GM18517 (cell line): ENCODE measurements around the gene DCBLD2.

Experiments used
- ATAC-seq: cut with Tn5 transposase; IDR thresholded peaks from one replicate; pipeline ENCODE4 v1.9.1; 2021; ENCODE audit warnings: mild to moderate bottlenecking, moderate library complexity; ENCODE audit not compliant: unreplicated experiment

DCBLD2 gene

DNA sequence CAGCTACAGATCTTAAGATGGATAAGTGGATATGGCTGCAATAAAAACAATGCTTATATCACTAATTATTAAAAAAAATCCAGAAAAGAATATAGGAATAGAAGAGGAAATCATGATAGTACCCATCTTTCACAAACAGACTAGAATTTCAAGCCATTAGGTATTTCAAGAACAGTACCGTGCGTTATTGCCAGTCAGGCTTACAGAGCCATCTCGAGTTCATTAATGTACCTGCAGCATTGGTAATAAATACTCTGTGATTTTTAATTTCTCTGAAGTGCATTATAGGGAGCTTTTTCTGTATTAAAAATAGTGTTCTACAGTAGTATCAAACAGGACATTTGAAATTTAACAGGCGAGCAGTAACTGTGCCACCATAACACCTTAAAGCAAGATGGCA, 102.7 kb downstream of the DCBLD2 start:
- no peak for ATAC-seq

DNA sequence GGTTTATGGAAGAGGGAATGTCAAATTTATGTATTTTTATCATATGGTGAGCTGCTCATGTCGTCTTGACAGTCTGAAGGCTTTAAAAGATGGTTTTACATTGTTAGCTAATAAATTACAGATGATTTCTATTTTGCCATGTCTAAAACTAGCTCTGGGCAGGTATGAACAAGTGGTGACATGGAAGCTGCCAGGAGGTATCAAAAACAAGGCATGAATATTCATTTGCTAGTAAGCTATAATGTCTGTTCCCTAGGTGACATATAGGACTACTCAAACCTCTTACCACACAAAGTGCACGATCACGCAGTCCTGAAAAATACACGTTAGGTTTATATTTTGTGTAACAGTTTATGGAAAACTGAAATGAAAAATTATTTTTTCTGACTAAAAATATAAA, 103.6 kb downstream of the DCBLD2 start:
- no peak for ATAC-seq

DNA sequence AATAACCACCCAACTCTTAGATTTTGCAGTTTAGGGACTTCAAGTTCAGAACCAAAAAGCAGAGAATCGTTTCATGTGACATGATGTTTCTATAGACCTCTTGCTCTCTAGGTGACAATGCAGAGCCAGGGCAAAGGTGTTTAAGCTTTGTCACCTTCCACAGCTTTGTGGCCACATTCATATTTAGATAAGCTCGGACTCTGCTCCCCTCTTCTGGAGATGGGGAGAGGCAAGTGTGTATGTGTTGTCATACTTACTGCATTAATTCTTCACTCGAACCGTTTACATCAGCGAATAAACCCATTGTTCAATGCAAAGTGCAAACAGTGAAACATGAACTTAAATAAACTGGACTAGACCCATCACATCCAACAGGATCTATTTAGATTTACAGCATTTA, 105.2 kb downstream of the DCBLD2 start:
- no peak for ATAC-seq

DNA sequence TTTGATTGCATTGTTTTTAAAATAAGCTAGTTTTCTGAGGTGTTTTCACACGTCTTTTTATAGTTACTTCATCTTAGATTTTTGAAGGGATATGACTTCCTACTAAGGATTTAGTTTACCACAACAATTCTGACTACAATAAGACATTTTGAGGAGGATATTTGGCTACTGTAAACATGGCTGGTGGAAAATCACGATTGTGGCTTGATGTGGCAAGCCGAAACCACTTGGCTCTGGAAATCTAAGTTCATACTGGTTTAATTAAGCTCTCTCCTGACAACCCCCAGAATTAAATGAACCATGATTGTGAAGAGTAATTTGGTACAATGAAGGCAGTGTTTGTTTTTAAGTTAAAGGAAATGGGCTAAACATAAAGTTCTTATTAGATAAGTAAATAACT, 107.5 kb downstream of the DCBLD2 start:
- ATAC-seq: no peak

DNA sequence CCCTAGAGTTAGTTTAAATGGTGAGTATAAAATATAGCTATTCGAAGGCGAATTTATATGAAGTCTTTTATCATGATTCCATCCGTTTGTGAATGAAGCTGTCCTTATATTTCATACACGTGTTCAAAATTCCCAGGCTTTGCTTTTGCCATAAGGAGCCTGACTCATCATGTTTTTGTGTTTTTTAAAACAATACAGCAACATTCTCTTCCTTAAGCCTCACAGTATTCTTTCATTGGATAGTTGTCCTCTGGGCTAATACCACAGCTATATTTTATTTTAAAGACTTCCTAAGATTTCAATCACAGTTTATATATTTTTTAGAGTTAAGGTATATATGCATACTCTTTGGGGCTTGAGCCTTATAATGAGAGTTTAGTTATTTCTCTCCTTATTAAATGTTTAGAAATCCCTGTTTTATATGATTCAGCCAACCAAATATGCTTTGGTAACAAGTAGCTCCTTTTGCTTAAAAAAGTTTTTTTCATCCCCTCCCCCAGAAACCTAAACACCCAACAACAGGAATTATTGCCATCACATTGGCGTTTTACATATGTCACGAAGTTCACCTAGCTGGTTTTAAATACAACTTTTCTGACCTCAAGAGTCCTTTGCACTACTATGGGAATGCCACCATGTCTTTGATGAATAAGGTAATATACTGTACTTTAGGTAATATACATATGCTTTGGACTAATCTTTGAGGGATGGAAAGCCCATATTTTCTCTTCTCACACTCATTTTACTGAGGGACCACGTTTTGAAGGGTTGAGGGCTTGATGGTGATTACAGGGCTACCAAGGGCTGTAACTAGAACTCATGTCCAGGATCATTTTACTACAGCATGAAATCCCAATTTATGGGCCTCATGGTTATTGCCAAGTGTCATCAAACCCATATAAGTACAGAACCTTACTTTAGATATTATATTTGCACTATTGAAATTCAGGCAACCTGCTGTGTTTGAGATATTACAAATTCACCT, 109.9 kb downstream of the DCBLD2 start:
- ATAC-seq: no peak

DNA sequence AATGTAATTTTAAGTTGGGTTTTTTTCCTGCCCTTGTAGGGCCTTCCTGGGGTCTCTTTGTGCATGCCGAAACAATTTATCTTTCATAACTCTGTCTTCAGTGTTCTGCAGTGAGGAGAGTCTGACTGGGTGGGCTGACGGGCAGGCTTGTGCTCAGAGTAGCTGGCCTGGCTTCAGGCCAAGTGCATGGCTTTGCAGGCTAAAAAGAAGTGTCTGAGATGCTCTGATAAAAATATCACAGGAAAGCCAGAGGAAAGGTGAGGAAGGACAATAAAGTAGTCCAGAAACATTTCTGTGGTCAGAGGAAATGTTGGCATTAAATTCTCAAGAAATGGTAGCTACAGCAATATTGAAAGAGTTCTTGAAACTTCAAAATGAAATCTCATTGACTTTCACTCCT, 112.8 kb downstream of the DCBLD2 start:
- no peak for ATAC-seq

DNA sequence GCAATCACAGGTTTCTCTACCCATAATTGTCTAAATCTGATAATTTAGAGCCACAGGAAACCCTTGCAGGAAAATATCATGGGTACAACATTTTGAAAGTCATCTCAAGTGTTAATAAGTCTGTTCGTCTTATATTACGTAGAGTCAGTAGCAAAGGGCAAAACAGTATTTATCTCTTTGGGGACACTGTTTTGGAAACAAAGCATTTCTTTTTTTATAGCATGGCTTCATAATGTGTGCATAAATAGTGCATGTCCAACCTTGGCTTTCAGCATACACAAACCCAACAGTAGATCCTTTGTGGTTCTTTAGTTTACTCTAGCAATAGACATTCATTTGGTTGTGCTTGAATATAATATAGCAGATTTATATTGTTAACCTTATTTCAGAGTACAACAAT, 114.3 kb downstream of the DCBLD2 start:
- ATAC-seq: no peak

DNA sequence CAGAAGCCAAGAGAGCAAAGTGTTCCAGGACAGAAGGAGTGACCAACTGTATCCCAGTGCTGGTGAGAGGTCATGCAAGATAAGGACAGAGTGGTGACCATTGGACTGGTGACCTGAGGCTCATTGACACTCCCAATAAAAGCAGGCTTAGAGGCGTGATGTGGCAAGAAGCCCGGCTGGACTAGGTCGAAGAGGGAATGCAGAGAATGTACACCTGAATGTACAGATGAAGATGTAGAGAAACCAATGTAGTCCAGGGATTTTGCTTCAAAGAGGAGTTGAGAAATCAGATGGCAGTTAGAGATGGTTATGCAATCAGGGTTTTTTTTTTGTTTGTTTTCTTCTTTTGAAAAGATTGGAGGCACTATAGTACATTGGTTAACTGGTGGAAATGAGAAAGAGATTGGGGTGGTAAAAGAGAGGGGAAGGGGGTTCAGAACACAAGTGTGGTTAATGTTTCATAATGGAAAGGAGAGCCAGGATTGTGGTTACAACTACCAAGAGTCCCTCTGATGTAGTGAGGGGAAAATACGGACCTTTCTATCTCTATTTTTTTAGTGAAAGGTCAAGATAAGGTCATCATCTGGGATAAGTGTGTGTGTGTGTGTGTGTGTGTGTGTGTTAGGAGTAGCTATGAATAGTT, 115.0 kb downstream of the DCBLD2 start:
- ATAC-seq: no peak

DNA sequence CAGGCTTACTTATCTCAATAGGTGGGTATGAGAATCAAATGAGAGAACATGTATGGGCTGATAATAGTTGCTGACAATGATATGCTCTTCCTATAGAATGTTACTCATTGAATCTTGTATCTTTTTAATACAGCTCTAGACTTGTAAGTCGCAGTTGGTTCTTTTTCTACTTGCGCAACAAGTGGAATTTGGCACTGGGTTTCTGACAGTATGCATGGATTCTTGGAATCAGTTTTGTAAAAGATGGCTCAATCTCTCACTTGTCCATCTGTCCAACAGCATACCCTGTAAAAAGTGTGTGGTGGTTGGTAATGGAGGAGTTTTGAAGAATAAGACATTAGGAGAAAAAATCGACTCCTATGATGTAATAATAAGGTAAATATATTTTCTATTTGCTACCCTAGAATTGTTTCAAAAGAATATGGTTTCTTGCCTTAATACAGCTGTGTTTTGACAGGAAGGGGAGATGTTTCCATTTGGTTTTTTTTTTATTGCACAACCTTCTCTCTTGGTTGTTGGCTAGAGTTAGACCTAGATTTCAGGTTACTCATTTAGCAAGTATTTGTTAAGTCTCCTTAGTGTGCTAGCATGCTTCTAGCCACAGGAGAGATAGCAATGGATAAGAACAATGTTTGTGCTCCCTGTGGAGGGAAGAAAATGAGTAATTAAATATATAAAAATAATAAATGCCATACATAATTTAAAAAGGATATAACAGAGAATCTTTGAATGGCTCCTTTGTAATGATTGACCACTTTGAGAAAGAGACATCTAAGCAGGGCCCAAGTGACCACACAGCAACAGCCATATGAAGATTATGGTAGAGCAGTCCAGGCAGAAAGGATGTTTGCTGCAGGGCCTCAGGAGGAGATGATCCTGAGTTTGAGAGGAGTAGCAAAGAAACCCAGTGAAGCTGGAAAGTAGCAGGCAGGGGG, 116.6 kb downstream of the DCBLD2 start:
- no peak for ATAC-seq

DNA sequence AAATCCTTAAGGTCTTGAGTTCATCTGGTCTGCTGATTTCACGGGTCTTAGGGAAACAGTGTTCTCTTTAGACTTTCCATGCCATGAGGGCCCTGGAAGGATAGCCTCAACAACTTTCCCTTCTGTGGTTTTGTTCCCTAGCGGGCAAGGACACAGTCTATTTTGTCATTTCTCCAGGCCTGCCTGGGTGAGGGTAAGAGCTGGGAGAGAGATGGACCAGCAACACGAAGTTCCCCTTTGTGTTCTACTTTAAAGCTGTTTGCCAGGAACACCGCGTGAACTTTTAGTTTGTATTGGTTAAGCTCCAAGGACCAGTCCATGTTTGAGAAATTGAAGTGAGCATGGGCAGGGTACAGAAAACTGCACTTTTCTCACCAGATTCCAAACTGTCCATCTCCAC, 117.5 kb downstream of the DCBLD2 start:
- no peak for ATAC-seq

DNA sequence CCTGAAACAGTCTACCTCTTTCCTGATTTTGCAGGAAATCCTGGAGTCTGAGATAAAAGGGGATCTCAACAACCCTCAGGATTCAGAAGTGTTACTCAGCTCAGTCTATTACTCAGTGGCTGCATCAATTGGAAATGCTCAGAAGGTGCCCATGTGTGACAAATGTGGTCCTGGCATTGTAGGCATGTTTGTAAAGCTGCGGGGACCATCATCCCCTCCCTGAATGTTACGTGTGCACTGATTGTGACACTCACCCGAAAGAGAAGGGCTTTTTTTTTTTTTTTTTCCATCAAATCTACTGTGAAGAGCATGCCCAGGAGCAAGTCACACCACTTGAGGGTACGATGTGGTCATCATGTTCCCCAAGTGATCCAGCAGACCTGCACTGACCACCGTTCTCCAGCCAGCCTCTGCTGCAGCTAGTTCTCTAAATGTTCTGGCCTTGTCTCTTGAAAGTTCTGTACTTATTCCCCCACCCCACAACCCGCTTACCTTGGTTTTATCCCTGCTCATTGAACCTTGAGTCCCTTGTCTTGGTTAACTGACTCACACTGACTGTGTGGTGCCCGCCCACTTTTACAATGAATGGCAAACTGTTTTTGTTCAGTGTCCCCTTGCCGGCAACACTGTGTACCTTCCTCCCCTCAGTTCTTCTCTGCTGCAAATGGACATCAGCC, 118.5 kb downstream of the DCBLD2 start:
- no peak for ATAC-seq

DNA sequence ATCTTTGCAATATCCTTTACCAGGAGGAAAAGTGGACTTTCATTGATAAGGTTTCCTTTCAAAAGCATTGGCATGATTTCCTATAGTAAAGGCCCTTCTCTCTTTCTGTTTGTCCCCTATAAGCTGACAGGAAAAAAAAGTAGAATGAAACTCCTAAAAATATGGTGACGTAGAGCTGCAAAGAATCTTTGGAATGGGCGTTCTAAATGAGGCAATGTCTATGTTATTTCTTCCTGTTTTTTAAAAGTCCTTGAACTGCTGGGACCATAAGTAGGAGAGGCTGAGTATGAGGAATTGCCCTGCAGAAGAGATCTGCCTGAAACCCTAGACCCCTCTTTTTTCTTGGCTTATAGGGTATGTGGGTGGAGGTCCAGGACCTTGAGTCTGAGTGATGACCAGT, 121.2 kb downstream of the DCBLD2 start:
- ATAC-seq: no peak

DNA sequence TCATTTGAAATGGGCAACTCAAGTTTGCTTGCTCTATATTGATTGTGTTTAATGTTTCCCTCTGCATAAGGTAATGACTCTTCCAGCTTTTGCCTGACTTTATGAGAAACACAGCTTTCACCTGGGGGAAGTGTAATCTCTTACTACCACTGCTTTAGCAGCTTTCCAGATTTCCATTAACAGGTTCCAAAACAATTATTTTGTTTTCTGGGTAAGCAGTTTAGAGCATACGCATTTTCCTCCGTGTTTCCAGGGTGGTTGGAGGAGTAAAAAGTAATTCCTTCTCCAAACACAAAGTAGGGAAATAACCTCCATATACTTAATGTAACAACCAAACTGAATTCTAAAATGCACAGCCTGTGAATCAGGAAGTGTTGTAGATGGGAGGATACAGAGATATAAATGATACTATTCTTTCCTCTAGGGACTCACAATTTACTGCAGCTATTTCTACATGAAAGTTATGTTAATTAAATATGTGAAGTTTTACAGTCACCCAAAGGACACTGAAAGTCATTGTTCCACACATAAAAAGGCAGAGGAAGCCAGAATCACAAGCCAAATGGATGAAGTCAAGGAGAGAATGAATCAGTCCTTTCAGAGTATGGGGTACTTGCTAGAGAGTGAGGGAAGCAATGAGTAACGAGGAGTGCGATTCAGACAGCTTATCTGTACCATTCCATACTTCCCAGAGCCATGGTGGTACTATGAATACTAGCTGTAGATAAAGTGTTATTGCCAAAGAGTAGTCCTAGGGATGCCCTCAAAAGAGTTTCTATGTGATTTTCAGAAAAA, 121.8 kb downstream of the DCBLD2 start:
- no peak for ATAC-seq

DNA sequence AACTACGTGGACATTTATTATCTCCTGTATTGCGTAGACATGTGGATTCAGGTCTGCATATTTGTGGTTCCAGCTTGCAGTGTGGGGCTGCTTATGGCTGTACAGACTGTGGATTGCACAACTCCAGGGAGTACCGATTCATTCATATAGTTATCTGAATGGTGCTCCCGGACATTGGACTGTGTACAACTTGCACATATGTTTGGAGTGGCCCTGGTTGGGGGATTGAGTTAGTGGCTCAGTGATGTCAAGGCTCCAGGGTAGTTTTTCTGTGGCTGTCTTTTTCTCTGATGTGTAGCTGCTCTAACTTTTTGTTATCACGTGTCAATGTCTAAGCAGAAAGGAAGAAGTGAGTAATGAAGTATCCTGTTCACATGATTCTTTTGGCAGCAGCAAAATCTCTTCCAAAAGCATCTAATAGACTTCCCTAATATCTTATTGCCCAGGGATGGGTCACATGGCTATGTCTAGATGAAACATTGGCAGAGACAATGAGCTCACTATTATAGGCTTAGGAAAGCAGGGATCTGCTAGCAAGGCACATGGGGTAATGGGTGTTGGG, 122.6 kb downstream of the DCBLD2 start:
- ATAC-seq: no peak

DNA sequence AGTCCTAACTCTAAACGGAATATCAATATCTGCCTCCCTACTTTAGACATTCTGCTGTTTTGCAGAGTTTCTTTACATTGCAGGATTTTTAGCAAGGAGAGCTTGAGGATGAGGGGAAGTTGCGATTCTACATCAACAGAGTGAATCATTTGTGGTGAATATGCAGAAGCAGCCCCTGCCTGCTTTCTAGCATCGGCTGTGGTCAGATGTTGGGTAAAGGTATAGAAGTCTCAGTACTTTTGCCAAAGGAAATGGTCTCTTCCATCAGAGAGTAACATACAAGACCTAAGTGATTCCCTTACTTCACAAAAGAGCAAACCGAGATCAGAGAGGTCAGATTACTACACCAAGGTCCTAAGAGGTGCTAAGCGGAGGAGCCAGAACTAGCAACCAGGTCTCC, 123.1 kb downstream of the DCBLD2 start:
- no peak for ATAC-seq

DNA sequence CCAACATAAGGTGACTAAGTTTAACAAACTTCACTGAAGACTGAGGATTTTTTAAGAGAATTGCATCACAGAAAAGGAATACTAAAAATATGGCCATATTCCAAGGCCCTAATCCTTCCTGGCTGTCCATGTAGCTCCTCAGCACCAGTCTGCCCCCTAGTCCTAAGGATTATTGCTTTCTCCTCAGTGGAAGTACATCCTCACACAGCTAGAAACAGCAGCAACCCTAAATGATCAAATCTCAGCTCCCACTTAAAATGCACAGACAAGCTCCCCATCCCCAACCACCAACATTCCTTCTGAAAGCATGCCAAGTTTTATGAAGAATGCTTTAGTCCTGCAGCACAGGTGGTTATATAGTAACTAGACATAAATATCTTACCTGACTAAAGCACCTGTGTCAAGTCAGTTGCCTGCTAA, 123.7 kb downstream of the DCBLD2 start:
- ATAC-seq: no peak

DNA sequence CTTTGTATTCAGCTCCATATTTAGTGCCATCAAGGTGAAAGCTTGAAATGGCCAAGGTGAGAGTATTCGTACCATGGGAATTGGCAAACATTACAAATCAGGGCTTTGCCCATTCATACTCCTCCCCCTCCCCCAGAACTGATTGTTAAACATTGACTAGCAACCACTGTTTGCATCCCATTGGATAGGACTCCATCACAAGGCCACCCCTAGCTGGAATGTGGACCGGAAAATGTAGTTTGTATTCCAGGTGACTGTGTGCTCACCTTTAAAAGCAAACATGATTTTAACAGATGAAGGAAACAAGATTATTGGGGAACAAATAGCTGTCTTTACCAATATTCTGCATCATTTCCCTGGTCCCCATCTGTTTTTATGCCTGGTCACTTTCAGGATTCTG, 124.2 kb downstream of the DCBLD2 start:
- no peak for ATAC-seq

DNA sequence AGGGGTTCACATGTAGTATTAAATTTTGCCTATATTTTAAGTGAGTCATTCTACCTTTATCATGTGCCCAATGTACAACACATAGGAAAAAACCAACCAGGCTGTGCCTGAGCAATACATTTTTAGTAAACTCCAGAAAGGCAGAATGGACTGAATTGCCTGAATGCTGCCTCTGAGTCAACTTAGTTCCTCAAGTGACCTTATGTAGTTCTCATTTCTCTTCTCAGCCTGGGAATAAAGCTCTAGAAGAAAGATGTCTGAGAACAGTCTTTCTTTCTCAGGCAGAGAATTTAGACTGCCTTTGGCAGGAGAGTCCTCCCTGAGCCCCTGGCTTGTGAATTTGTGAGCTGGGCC, 125.4 kb downstream of the DCBLD2 start:
- no peak for ATAC-seq

DNA sequence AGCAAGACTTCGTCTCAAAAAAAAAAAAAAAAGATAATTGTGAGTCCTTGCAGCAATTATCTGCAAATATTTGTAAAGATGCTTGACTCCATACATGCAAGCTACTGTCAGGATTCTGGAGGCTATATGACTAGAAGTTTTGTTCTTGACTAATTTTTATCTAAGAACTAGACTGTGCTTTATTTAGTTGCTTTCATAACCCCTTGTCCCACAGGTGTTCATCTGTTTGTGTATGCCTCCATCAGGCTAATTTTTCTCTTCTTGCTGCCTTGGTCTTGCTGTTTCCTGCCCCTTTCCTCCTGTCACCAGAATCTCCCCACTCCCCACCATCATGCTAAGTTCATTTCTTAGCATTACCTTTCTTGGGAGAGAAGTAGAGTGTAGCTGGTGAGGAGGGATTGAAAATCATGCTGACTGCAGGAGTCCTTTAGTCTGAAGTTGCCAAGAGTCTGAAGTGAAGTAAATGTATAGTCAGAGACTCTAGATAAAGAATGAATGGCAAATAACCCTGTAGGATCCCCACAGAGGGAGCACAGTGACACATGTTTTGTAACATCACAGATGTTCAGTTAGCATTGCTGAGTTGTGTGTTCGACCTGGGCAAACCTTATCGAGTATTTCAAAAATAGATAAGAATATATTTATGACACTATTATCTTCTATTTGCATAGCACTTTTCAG, 125.9 kb downstream of the DCBLD2 start:
- ATAC-seq: no peak
